CD14-positive monocyte (primary cell): ENCODE measurements around the gene INTS14. TPM values are rescaled to one million over a fixed set of nuclear protein-coding genes. Genes with fewer than 3 reads are reported as not detected.
A peak's percentile ranks its signal among the peaks of the same experiment; 100 is the strongest.

Experiments used
- DNase-seq, 3 donors: peaks; one replicate each; pipeline ENCODE4 v3.0.0-alpha.2; 2011 to 2022
- H2AFZ ChIP-seq: 2 replicates; pipeline ENCODE4 v1.6.0; 2012; ENCODE audit warnings: mild to moderate bottlenecking, low read depth, low read length, inconsistent platforms; ENCODE audit not compliant: insufficient read depth, poor library complexity, severe bottlenecking
- H3K27ac ChIP-seq, 2 donors: 1 replicate in 1 of 2; 2 replicates in 1 of 2; pipeline ENCODE4 v1.5.1; 2012 to 2013; ENCODE audit warnings: low read length in 2 of 2, control low read depth in 1 of 2, inconsistent platforms in 1 of 2, low read depth in 1 of 2, mild to moderate bottlenecking in 1 of 2
- H3K27me3 ChIP-seq, 2 donors: one replicate each; pipeline versions ENCODE4 v1.6.0 to v1.6.1; 2011 to 2013; ENCODE audit warnings: low read length in 2 of 2; ENCODE audit not compliant: control insufficient read depth in 2 of 2, insufficient read depth in 2 of 2
- H3K36me3 ChIP-seq, 2 donors: replicated peaks in 1 of 2; 1 replicate in 1 of 2; 2 replicates in 1 of 2; pipeline versions ENCODE4 v1.5.1 to v1.6.1; 2012 to 2013; ENCODE audit warnings: low read length in 2 of 2, control low read depth in 1 of 2, inconsistent platforms in 1 of 2, mild to moderate bottlenecking in 1 of 2; ENCODE audit not compliant: insufficient read depth in 2 of 2, control insufficient read depth in 1 of 2
- H3K4me1 ChIP-seq, 2 donors: 1 replicate in 1 of 2; 2 replicates in 1 of 2; pipeline versions ENCODE4 v1.5.1 to v1.6.1; 2012 to 2013; ENCODE audit warnings: low read length in 2 of 2, control low read depth in 1 of 2, inconsistent platforms in 1 of 2, mild to moderate bottlenecking in 1 of 2, moderate library complexity in 1 of 2; ENCODE audit not compliant: insufficient read depth in 2 of 2, control insufficient read depth in 1 of 2
- H3K4me2 ChIP-seq: replicated peaks from 2 replicates; pipeline ENCODE3; 2012; ENCODE audit warnings: low read length, moderate library complexity, mild to moderate bottlenecking; ENCODE audit not compliant: poor library complexity, severe bottlenecking; ENCODE audit errors: extremely low read depth
- H3K4me3 ChIP-seq, 3 experiments: fragments of 200-600 bp in 1 of 3; sonication (generic) in 1 of 3; replicated peaks in 1 of 3; 1 replicate in 2 of 3; 2 replicates in 1 of 3; pipeline ENCODE4 v1.5.1; 2011 to 2013; ENCODE audit warnings: low read length in 3 of 3, mild to moderate bottlenecking in 3 of 3, control low read depth in 2 of 3, low read depth in 2 of 3, inconsistent platforms in 1 of 3, moderate library complexity in 1 of 3
- H3K79me2 ChIP-seq: 2 replicates; pipeline ENCODE4 v1.6.0; 2012; ENCODE audit warnings: mild to moderate bottlenecking, control low read depth, inconsistent platforms, low read length, moderate library complexity; ENCODE audit not compliant: insufficient read depth
- H3K9ac ChIP-seq: 2 replicates; pipeline ENCODE4 v1.6.0; 2017; ENCODE audit warnings: low read length, mild to moderate bottlenecking; ENCODE audit not compliant: insufficient read depth, poor library complexity, severe bottlenecking
- H3K9me3 ChIP-seq, 2 donors: replicated peaks in 1 of 2; 1 replicate in 1 of 2; 2 replicates in 1 of 2; pipeline versions ENCODE4 v1.5.1 to v1.6.1; 2012 to 2013; ENCODE audit warnings: low read length in 2 of 2, control low read depth in 1 of 2; ENCODE audit not compliant: control insufficient read depth in 1 of 2, insufficient read depth in 1 of 2
- H4K20me1 ChIP-seq: 2 replicates; pipeline ENCODE4 v1.6.0; 2012; ENCODE audit warnings: mild to moderate bottlenecking, low read length, control low read depth, moderate library complexity; ENCODE audit not compliant: insufficient read depth
- H3K27ac Mint-ChIP-seq, 7 donors: one replicate each; pipeline ENCODE4 v1.8.0; 2020; ENCODE audit warnings: mild to moderate bottlenecking in 7 of 7, mixed read lengths in 7 of 7, moderate library complexity in 6 of 7, inconsistent platforms in 2 of 7
- H3K27me3 Mint-ChIP-seq, 3 donors: one replicate each; pipeline ENCODE4 v1.8.0; 2021 to 2022; ENCODE audit warnings: low read depth in 3 of 3, mild to moderate bottlenecking in 3 of 3, mixed read lengths in 3 of 3, moderate library complexity in 3 of 3, inconsistent platforms in 1 of 3
- H3K36me3 Mint-ChIP-seq, 2 donors: one replicate each; pipeline ENCODE4 v1.8.0; 2020; ENCODE audit warnings: mixed read lengths in 2 of 2, inconsistent platforms in 1 of 2, mild to moderate bottlenecking in 1 of 2
- H3K4me1 Mint-ChIP-seq: one replicate; pipeline ENCODE4 v1.8.0; 2020; ENCODE audit warnings: mild to moderate bottlenecking, mixed read lengths
- H3K4me3 Mint-ChIP-seq, 2 donors: one replicate each; pipeline ENCODE4 v1.8.0; 2020; ENCODE audit warnings: mild to moderate bottlenecking in 2 of 2, mixed read lengths in 2 of 2, moderate library complexity in 1 of 2
- H3K9me3 Mint-ChIP-seq, 7 donors: one replicate each; pipeline ENCODE4 v1.8.0; 2020 to 2022; ENCODE audit warnings: mixed read lengths in 7 of 7, mild to moderate bottlenecking in 6 of 7, moderate library complexity in 6 of 7, inconsistent platforms in 2 of 7
- WGBS: methylation state at CpG from one replicate; pipeline ENCODE4 v1.1.5; 2013; ENCODE audit warnings: missing lambda C conversion rate; ENCODE audit not compliant: insufficient coverage; 5-methylcytosine and 5-hydroxymethylcytosine counted together
- intact Hi-C, 2 donors: fragments of 100-400 bp; cut with micrococcal nuclease; formaldehyde crosslinking; loops; one replicate each; pipeline versions ENCODE4 v1.15.0 to v1.15.1; 2023
- polyA plus RNA-seq, 3 donors: library from polyadenylated mRNA; depleted of rRNA in 1 of 3; unstranded in 2 of 3; stranded (reverse) in 1 of 3; fragments of 300-500 nt in 2 of 3; fragments of >200 nt in 1 of 3; fragmentation: Illumina TruSeq in 2 of 3; gene quantifications; 1 replicate in 2 of 3; 2 replicates in 1 of 3; pipeline ENCODE4 v1.2.3, GENCODE V29; 2012 to 2021
- TF ChIP-seq, protein P1 (sequence below): fragments of 200-600 bp; IDR thresholded peaks from one replicate; pipeline ENCODE4 v1.8.0; 2022; ENCODE audit warnings: antibody characterized with exemption, mild to moderate bottlenecking

Gene INTS14
- polyA plus RNA-seq, 3 donors, result 10.1 to 20.3 (median 12.0) TPM

- no peak overlapping the region for H3K4me2 ChIP-seq
- H3K4me1 ChIP-seq, result no peaks in the 10 kb centered on the region
- Mint-ChIP-seq H3K27ac (peak overlapping the region in 1 of 7 donors; percentile 31), H3K4me1 (no peaks in the 10 kb centered on the region), H3K27me3 (peaks cover 0 to 3% (median 0%) of the 10 kb centered on the region in 3 donors), H3K4me3 (no peak overlapping the region), H3K9me3 (peaks cover 0 to 2% (median 0%) of the 10 kb centered on the region in 7 donors), H3K36me3 (peaks cover 34 to 45% of the 10 kb centered on the region in 2 donors)
- H3K36me3 ChIP-seq, result peaks cover 5 to 63% of the 10 kb centered on the region in 2 donors
- TF ChIP-seq, protein P1, sequence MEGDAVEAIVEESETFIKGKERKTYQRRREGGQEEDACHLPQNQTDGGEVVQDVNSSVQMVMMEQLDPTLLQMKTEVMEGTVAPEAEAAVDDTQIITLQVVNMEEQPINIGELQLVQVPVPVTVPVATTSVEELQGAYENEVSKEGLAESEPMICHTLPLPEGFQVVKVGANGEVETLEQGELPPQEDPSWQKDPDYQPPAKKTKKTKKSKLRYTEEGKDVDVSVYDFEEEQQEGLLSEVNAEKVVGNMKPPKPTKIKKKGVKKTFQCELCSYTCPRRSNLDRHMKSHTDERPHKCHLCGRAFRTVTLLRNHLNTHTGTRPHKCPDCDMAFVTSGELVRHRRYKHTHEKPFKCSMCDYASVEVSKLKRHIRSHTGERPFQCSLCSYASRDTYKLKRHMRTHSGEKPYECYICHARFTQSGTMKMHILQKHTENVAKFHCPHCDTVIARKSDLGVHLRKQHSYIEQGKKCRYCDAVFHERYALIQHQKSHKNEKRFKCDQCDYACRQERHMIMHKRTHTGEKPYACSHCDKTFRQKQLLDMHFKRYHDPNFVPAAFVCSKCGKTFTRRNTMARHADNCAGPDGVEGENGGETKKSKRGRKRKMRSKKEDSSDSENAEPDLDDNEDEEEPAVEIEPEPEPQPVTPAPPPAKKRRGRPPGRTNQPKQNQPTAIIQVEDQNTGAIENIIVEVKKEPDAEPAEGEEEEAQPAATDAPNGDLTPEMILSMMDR, result no peak
- no peak overlapping the region for H3K27ac ChIP-seq
- no peaks in the 10 kb centered on the region for H3K27me3 ChIP-seq
- 100% methylated on average over 2 of the region's 6 CpGs for WGBS
- no peak for DNase-seq
- no peaks in the 10 kb centered on the region for H4K20me1 ChIP-seq
- H3K79me2 ChIP-seq, result no peaks in the 10 kb centered on the region
- H2AFZ ChIP-seq, result no peak overlapping the region
- H3K9ac ChIP-seq, result no peak overlapping the region
- H3K9me3 ChIP-seq, result no peaks in the 10 kb centered on the region
- intact Hi-C loops, result no loop called here
- H3K4me3 ChIP-seq, result no peak overlapping the region
These were observed 51.8 kb downstream of the INTS14 start for GRCh38 chr15:65558997-65559760.

DNA sequence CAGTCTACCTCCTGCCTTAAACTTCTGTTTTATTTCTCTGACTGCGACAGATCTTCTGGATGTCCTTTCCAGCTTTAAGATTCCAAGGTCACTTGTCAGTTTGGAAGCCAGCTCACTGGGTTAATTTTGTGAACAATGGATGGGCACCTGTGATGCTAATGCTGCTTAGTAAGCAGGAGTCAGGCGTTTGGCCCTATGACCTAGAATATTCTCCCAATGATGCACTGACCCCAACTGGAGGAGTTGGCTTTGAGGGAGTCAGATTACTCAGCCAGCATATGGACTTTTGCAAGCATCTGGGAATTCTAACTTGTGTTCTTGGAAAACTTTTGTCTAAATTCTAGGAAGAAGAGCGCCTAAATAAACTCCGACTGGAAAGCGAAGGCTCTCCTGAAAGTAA, 52.6 kb downstream of the INTS14 start:
- Histone ChIP-seq H3K4me1 (no peaks in the 10 kb centered on the region), H3K79me2 (no peaks in the 10 kb centered on the region), H3K4me3 (no peak overlapping the region), H3K9me3 (no peaks in the 10 kb centered on the region), H3K27me3 (no peaks in the 10 kb centered on the region), H3K4me2 (no peak overlapping the region), H3K36me3 (peaks cover 3 to 56% of the 10 kb centered on the region in 2 donors), H4K20me1 (no peaks in the 10 kb centered on the region), H3K27ac (no peak overlapping the region), H3K9ac (no peak overlapping the region), H2AFZ (no peak overlapping the region)
- peaks cover 27 to 38% of the 10 kb centered on the region in 2 donors for H3K36me3 Mint-ChIP-seq
- no peak for DNase-seq
- no peak overlapping the region for H3K27ac Mint-ChIP-seq
- H3K9me3 Mint-ChIP-seq, result peaks cover 0 to 2% (median 0%) of the 10 kb centered on the region in 7 donors
- H3K4me3 Mint-ChIP-seq, result no peak overlapping the region
- TF ChIP-seq, protein P1, result no peak
- peaks cover 0 to 3% (median 0%) of the 10 kb centered on the region in 3 donors for H3K27me3 Mint-ChIP-seq
- 100% methylated on average over 3 of the region's 5 CpGs for WGBS
- H3K4me1 Mint-ChIP-seq, result no peaks in the 10 kb centered on the region
- intact Hi-C loops, result no loop called here
